GM23338 (cell line): Measurements from ENCODE around the gene ARHGEF28.
A peak's percentile ranks its signal among the peaks of the same experiment; 100 is the strongest.

ENCODE experiments used
- CTCF ChIP-seq, 2 experiments: fragments of 200-600 bp in 1 of 2; sonication (generic) in 1 of 2; conservative IDR thresholded peaks; 2 replicates each; pipeline versions ENCODE4 v1.5.1 to v1.6.1; 2016 to 2017; ENCODE audit warnings: antibody characterized with exemption in 2 of 2, low read depth in 2 of 2, mild to moderate bottlenecking in 2 of 2, moderate library complexity in 1 of 2
- EZH2 ChIP-seq: fragments of 200-600 bp; sonication (generic); IDR thresholded peaks from one replicate; pipeline ENCODE4 v1.8.0; 2017; ENCODE audit warnings: antibody characterized with exemption, mild to moderate bottlenecking, low read depth; ENCODE audit not compliant: unreplicated experiment
- POLR2AphosphoS5 ChIP-seq: IDR thresholded peaks from 2 replicates; pipeline ENCODE4 v1.6.1; 2016; ENCODE audit warnings: antibody characterized with exemption, low read depth
- REST ChIP-seq: IDR thresholded peaks from one replicate; pipeline ENCODE4 v1.6.1; 2018; ENCODE audit warnings: antibody characterized with exemption; ENCODE audit not compliant: unreplicated experiment
- STAT1 ChIP-seq: IDR thresholded peaks from one replicate; pipeline ENCODE4 v1.6.1; 2016; ENCODE audit warnings: antibody characterized with exemption; ENCODE audit not compliant: unreplicated experiment

GRCh38 chr5:73945505-73945904 lies 319.5 kb downstream of the ARHGEF28 start:
- TF ChIP-seq CTCF (conservative IDR thresholded peaks at IDR 0.05; ENCODE audit: low read depth in 2 of 2) (peak; percentile 76 to 82), POLR2AphosphoS5 (no peak), EZH2 (no peak), REST (no peak), STAT1 (no peak)
